ENCODE measurements around the gene ADAMTSL5.
A peak's percentile ranks its signal among the peaks of the same experiment; 100 is the strongest.

The ADAMTSL5 gene

DNA sequence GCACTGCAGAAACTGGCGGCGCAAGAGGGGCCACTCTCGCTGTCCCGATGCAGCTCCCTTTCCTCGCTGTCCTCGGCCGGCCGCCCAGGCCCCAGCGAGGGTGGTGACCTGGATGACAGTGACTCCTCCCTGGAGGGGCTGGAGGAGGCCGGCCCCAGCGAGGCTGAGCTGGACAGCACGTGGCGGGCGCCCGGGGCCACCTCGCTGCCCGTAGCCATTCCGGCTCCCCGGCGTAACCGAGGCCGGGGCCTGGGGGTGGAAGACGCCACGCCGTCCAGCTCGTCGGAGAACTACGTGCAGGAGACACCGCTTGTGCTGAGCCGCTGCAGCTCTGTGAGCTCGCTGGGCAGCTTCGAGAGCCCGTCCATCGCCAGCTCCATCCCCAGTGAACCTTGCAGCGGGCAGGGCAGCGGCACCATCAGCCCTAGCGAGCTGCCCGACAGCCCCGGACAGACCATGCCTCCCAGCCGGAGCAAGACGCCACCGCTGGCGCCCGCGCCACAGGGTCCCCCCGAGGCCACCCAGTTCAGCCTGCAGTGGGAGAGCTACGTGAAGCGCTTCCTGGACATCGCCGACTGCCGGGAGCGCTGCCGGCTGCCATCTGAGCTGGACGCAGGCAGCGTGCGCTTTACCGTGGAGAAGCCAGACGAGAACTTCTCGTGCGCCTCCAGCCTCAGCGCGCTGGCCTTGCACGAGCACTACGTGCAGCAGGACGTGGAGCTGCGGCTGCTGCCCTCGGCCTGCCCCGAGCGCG, 46.2 kb downstream of the ADAMTSL5 start:
- DNase-seq (ENCODE audit: low read depth, low spot score) = no peak

GRCh38 chr19:1466018-1466460, 46.8 kb downstream of the ADAMTSL5 start:
- DNase-seq (ENCODE audit: low read depth, low spot score) = no peak

GRCh38 chr19:1465191-1466016, 47.4 kb downstream of the ADAMTSL5 start:
- no peak for DNase-seq (ENCODE audit: low read depth, low spot score)

DNA sequence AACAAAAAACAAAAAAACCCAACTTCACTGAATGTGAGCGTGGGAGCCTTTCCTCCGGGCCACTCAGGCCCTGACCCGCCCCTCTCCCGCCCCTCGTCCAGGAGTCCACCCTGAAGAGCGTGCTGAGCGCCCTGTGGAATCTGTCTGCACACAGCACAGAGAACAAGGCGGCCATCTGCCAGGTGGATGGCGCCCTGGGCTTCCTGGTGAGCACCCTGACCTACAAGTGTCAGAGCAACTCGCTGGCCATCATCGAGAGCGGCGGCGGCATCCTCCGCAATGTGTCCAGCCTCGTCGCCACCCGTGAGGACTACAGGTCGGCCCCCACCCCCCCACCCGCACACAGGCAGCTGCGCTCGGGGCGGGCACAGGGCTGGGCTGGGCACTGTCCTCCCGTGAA, 51.0 kb downstream of the ADAMTSL5 start:
- DNase-seq (ENCODE audit: low read depth, low spot score) = no peak

- no peak for DNase-seq (ENCODE audit: low read depth, low spot score)
Observed at GRCh38 chr19:1460033-1460995, 52.5 kb downstream of the ADAMTSL5 start.

DNA sequence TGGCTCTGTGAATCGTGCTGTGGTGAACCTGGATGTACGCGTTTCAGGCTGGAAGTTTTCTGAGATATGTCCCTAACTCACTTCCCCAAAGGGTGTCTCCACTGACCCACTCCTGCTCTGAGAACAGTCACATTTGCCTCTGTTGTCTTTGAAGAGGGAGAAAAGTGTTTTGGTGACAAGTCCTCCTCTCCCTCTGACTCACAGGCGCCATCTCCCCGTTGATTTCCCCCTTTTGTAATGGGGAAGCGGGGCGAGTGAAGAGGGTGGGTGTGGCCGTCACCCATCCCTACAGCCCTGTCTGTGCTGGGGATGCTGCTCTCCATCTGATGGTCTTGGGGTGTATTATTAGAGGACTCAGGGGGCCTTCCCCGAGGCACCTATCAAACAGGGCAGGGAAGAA, 53.3 kb downstream of the ADAMTSL5 start:
- no peak for DNase-seq (ENCODE audit: low read depth, low spot score)

DNA sequence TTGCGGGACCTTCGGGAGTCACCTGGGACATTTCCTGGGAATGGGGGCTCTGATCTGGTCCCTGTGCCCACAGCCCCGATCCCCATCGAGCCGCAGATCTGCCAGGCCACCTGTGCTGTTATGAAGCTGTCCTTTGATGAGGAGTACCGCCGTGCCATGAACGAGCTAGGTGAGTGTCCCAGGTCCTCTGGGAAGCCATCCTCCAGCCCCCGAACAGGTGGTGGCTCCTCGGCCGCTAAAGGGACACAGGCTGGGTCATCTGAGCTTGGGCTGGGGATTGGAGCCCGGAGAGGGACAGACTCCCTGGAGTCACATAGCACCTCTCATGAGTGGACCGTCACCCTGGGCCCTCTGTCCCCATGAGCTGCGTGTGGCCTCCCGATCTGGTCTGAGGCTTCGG, 54.9 kb downstream of the ADAMTSL5 start:
- no peak for DNase-seq (ENCODE audit: low read depth, low spot score)

DNA sequence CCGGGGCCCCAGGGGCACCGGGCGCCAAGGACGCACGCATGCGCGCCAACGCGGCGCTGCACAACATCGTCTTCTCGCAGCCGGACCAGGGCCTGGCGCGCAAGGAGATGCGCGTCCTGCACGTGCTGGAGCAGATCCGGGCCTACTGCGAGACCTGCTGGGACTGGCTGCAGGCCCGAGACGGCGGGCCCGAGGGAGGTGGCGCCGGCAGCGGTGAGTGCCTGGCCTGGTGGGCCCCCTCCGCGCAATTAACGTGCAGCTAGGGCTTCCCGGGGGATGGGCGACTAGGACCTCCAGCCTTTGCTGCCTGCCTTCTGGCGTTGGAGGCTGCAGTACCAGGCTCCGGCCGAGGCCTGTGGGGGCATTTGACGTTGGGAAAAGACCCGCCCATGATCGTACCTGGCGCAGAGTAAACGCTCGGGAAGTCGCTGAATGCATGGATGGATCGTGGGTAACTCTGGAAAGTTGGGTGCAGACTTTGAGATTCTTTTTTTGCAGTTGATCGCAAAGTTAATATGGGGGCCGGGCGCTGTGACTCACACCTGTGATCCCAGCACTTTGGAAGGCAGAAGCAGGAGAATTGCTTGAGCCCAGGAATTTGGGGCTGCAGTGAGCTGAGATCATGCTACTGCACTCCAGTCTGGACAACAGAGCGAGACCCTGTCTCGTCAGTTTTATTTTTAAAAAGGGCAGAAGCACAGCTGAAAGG, 55.6 kb downstream of the ADAMTSL5 start:
- no peak for DNase-seq (ENCODE audit: low read depth, low spot score)

GRCh38 chr19:1456121-1456900, 56.5 kb downstream of the ADAMTSL5 start:
- DNase-seq (ENCODE audit: low read depth, low spot score) = no peak

DNA sequence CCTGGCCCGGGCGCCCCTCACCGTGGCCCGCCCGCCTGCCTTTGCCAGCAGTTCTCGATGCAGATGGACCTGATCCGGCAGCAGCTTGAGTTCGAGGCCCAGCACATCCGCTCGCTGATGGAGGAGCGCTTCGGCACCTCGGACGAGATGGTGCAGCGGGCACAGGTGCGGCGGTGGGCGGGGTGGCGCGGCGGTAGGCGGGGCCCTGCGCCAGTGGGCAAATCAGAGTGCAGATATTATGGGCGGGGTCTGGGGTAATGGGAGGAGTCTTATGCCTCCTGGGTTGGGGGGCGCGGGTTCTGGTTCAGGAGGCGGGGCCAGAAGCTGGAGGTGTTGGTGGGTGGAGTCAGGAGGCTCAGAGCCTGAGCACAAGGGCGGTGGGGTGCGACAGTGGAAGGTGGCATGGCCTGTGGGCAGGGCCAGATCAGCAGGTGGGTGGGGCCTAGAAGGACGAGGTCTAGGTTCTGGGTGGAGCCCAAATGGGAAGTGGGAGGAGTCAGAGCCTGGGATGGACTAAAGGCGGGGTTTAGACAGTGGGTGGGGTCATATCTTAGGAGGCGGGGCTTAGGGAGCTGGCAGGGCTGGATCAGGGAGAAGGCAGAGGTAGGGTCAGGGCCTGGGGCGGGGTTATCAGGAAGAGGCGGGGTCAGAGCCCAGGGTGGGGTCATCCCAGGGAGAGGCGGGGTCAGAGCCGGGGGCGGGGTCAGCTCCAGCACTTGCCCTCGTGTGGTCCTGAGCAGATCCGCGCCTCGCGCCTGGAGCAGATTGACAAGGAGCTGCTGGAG, 57.3 kb downstream of the ADAMTSL5 start:
- peak; percentile 49 for DNase-seq (ENCODE audit: low read depth, low spot score)
